SK-N-SH (cell line): ENCODE measurements around the gene IPCEF1.

Source experiments
- EZH2phosphoT487 ChIP-seq: fragments of 200-600 bp; sonication (generic); IDR thresholded peaks from 2 replicates; pipeline ENCODE4 v1.6.1; 2017; ENCODE audit warnings: low read depth, mixed run types, mild to moderate bottlenecking, antibody characterized with exemption, moderate library complexity, borderline replicate concordance
- FOXM1 ChIP-seq: IDR thresholded peaks from 2 replicates; pipeline ENCODE4 v1.4.0; 2012; ENCODE audit warnings: low read depth, mild to moderate bottlenecking
- MEF2A ChIP-seq: IDR thresholded peaks from 2 replicates; pipeline ENCODE4 v1.4.0; 2012; ENCODE audit warnings: low read depth, borderline replicate concordance
- TEAD4 ChIP-seq: IDR thresholded peaks from 2 replicates; pipeline ENCODE4 v1.4.0; 2012; ENCODE audit warnings: mild to moderate bottlenecking, borderline replicate concordance; ENCODE audit not compliant: insufficient read depth
- YY1 ChIP-seq: IDR thresholded peaks from 2 replicates; pipeline ENCODE4 v1.4.0; 2012; ENCODE audit warnings: low read depth, mild to moderate bottlenecking
- TF ChIP-seq, protein P1 (sequence below): fragments of 200-600 bp; sonication (generic); IDR thresholded peaks from 2 replicates; pipeline ENCODE4 v1.6.1; 2017; ENCODE audit warnings: antibody characterized with exemption, mild to moderate bottlenecking, moderate library complexity

DNA sequence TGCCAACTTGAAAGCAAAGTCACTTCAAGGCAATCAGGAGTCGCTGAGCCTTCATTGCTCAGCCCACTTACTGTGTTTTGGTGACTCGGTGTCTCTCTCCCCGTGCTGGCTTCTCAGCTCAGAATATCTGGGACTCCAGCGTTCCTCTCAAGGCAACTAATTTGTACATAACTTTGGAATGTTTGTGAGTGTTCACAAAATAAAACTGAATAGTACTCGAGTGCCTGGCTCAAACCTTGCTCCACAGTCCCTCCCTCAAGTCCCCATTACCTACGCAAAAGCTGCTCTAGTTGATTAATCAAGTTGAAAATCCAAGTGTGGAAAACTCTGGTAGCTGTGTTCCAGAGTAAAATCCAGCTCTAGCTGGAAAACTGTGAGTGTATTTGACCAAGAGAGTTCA lies 8.6 kb downstream of the IPCEF1 start:
- TF ChIP-seq, protein P1, sequence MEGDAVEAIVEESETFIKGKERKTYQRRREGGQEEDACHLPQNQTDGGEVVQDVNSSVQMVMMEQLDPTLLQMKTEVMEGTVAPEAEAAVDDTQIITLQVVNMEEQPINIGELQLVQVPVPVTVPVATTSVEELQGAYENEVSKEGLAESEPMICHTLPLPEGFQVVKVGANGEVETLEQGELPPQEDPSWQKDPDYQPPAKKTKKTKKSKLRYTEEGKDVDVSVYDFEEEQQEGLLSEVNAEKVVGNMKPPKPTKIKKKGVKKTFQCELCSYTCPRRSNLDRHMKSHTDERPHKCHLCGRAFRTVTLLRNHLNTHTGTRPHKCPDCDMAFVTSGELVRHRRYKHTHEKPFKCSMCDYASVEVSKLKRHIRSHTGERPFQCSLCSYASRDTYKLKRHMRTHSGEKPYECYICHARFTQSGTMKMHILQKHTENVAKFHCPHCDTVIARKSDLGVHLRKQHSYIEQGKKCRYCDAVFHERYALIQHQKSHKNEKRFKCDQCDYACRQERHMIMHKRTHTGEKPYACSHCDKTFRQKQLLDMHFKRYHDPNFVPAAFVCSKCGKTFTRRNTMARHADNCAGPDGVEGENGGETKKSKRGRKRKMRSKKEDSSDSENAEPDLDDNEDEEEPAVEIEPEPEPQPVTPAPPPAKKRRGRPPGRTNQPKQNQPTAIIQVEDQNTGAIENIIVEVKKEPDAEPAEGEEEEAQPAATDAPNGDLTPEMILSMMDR, result no peak
- TF ChIP-seq MEF2A (no peak), YY1 (no peak), EZH2phosphoT487 (no peak), FOXM1 (no peak), TEAD4 (no peak)
